HUES64 (cell line): ENCODE results near the gene RERE. TPM values are rescaled to one million over a fixed set of nuclear protein-coding genes. Genes with fewer than 3 reads are reported as not detected.

Experiments used
- H3K27ac ChIP-seq: 2 replicates; pipeline ENCODE4 v1.7.0; 2013; ENCODE audit warnings: low read depth, low read length, inconsistent platforms
- H3K27me3 ChIP-seq: 2 replicates; pipeline ENCODE4 v1.6.1; 2013; ENCODE audit warnings: mild to moderate bottlenecking, low read length; ENCODE audit not compliant: insufficient read depth
- H3K36me3 ChIP-seq: 2 replicates; pipeline ENCODE4 v1.6.1; 2013; ENCODE audit warnings: mild to moderate bottlenecking, low read length; ENCODE audit not compliant: insufficient read depth
- H3K4me1 ChIP-seq: 2 replicates; pipeline ENCODE4 v1.6.1; 2013; ENCODE audit warnings: mild to moderate bottlenecking, low read length, moderate library complexity; ENCODE audit not compliant: insufficient read depth
- H3K4me3 ChIP-seq: 2 replicates; pipeline ENCODE4 v1.5.1; 2013; ENCODE audit warnings: mild to moderate bottlenecking, low read length, moderate library complexity
- H3K9ac ChIP-seq: 2 replicates; pipeline ENCODE4 v1.6.1; 2013; ENCODE audit warnings: mild to moderate bottlenecking, low read depth, low read length
- H3K9me3 ChIP-seq: 2 replicates; pipeline ENCODE4 v1.6.1; 2013; ENCODE audit warnings: low read depth, low read length; ENCODE audit not compliant: insufficient read depth
- WGBS: fragments of 150-250, 120-280 bp; methylation state at CpG from one replicate; pipeline ENCODE4 v1.1.7; 2013; ENCODE audit warnings: missing lambda C conversion rate; 5-methylcytosine and 5-hydroxymethylcytosine counted together
- polyA plus RNA-seq, 2 experiments: library from polyadenylated mRNA; stranded (reverse); fragments of 50-300 nt; gene quantifications; one replicate each; pipeline ENCODE4 v1.2.3, GENCODE V29; 2013

The RERE gene
- polyA plus RNA-seq (2013, experiment 1 of 2): 61.9 TPM
- 62.1 TPM for polyA plus RNA-seq (2013, experiment 2 of 2)

DNA sequence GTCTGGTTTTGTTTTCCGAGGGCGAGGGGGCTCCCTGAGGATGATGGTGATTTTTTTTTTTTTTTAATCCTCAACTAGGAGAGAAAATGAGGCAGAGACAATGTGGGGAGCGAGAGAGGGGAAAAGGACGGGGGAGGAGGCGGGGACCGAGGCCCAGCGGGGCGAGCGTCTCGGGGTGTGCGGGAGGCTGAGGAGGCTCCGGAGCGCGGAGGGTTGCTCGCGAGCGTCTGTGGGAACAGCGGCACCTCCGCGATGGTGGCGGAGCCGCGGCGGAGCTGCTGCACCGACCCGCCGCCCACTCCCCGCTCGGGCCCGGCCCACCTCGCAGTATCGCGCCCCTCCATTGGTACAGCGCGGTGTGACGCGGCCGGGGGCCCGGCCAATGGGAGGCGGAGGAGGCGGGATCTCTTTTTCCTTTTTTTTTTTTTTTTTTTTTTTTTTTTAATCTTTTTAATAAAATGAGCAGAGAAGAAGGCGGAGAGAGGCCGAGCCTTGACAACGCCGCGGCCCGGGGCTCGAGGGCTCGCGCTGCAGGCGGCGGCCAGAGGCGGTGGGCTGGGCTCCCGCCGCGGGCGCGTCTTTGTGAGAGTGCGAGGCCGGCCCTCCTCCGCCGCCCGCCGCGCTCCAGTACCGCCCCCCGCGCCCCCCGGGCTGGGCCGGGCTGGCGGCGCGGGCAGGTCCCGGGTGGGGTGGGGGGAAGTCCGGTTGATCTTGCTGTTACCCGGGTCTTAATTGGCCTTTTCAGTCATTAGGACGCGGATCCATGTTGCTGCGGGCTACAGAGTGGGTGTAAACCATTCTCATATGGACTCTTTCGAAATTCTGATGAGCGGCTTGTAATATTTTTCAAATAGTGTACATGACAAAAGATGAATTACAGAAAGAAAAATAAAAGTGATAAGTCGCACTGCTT, at the start of gene RERE:
RERE (minus strand) TSS at position 229 of the 913 bp plus-strand sequence.
- Histone ChIP-seq H3K27ac (peak within 1 kb of the TSS; percentile 94), H3K4me1 (peaks cover 42% of the 10 kb centered on the region)
- under 1% methylated on average over 77 of the region's 82 CpGs for whole genome bisulfite sequencing

GRCh38 chr1:8866792-8867415, 49.5 kb upstream of the RERE start:
- Histone ChIP-seq H3K9ac (no peak overlapping the region), H3K4me1 (peaks cover 20% of the 10 kb centered on the region; the same call in 1 of the 2 replicates), H3K27me3 (no peaks in the 10 kb centered on the region), H3K4me3 (no peak overlapping the region), H3K27ac (no peak overlapping the region), H3K9me3 (no peaks in the 10 kb centered on the region), H3K36me3 (peaks cover 100% of the 10 kb centered on the region)
- 89% methylated on average over 11 of the region's 11 CpGs for WGBS

More for the DNA sequence above, at the start of gene RERE:
- Histone ChIP-seq H3K27me3 (no peaks in the 10 kb centered on the region), H3K9me3 (no peaks in the 10 kb centered on the region), H3K36me3 (no peaks in the 10 kb centered on the region), H3K9ac (peak within 1 kb of the TSS; percentile 89), H3K4me3 (peak within 1 kb of the TSS; percentile 94)

DNA sequence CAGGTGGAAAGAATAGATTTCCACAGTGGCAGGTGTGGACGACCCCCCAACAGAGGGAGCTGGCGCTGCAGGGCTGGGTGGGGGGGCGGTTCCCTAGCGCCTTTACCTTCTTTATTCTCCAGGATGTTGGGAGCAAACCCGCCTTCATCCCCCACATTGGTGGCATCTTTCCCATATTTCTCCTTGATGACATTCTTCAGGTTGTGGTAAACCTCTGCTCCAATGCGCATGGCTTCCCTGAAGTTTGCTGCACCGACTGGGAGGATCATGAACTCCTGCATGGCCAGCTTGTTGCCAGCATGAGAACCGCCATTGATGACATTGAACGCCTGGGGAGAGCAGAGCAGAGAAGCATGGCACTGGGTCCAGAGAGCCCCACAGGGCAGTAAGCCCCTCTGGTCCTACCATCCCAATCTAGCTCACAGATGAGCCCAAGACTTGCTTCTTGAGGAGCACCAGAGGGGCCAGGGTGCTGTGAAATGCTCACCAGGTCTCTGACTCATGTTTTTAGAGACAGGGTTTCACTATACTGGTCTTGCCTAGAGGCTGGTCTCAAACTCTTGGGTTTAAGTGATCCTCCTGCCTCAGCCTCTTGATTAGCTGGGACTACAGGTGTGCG, 48.8 kb upstream of the RERE start:
- H3K4me1 ChIP-seq: peaks cover 19% of the 10 kb centered on the region; the same call in 1 of the 2 replicates
- H3K27me3 ChIP-seq: no peaks in the 10 kb centered on the region
- H3K9me3 ChIP-seq: no peaks in the 10 kb centered on the region
- no peak overlapping the region for H3K9ac ChIP-seq
- H3K27ac ChIP-seq: no peak overlapping the region
- 97% methylated on average over 10 of the region's 10 CpGs for WGBS
- peaks cover 100% of the 10 kb centered on the region for H3K36me3 ChIP-seq
- no peak overlapping the region for H3K4me3 ChIP-seq

GRCh38 chr1:8864713-8865344, 47.4 kb upstream of the RERE start:
- no peak overlapping the region for H3K4me3 ChIP-seq
- no peaks in the 10 kb centered on the region for H3K9me3 ChIP-seq
- WGBS: 94% methylated on average over 6 of the region's 6 CpGs
- H3K27ac ChIP-seq: peak overlapping the region; percentile 76
- H3K4me1 ChIP-seq: peaks cover 11% of the 10 kb centered on the region; the same call in 1 of the 2 replicates
- peaks cover 99% of the 10 kb centered on the region for H3K36me3 ChIP-seq
- H3K27me3 ChIP-seq: no peaks in the 10 kb centered on the region
- H3K9ac ChIP-seq: no peak overlapping the region

GRCh38 chr1:8863794-8864233, 46.4 kb upstream of the RERE start:
- Histone ChIP-seq H3K4me1 (peaks cover 9% of the 10 kb centered on the region; the same call in 1 of the 2 replicates), H3K9me3 (no peaks in the 10 kb centered on the region), H3K27ac (peak overlapping the region; percentile 76), H3K4me3 (no peak overlapping the region), H3K27me3 (no peaks in the 10 kb centered on the region), H3K36me3 (peaks cover 98% of the 10 kb centered on the region), H3K9ac (no peak overlapping the region)
- 85% methylated on average over 13 of the region's 13 CpGs for WGBS

GRCh38 chr1:8863138-8863537, 45.7 kb upstream of the RERE start:
- Histone ChIP-seq H3K9ac (no peak overlapping the region), H3K27ac (peak overlapping the region; percentile 78; the same call in 1 of the 2 replicates), H3K36me3 (peaks cover 98% of the 10 kb centered on the region), H3K4me3 (no peak overlapping the region), H3K27me3 (no peaks in the 10 kb centered on the region), H3K4me1 (peaks cover 11% of the 10 kb centered on the region; the same call in 1 of the 2 replicates), H3K9me3 (no peaks in the 10 kb centered on the region)
- 97% methylated on average over 7 of the region's 7 CpGs for WGBS

DNA sequence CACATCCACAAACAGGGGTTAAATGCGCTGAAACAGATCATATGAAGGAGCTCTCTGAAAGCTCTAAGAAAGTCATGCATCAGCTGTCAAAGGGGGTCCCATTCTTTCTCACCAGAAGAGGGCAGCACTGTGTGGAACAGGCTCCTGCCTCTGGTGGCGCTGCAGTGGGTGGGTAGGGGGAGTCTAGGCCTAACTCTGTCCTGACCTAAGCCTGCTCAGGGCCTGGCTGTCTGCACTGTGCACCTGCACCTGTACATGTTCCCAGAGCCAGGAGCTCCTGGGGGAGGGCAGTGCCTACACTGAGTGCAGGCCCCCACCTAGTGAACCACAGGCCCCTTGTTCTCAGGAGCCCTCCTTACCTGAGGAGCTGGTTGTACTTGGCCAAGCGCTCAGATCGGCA, 45.1 kb upstream of the RERE start:
- no peak overlapping the region for H3K4me3 ChIP-seq
- H3K4me1 ChIP-seq: peaks cover 14% of the 10 kb centered on the region; the same call in 1 of the 2 replicates
- H3K27ac ChIP-seq: peak overlapping the region; percentile 78; the same call in 1 of the 2 replicates
- no peak overlapping the region for H3K9ac ChIP-seq
- peaks cover 97% of the 10 kb centered on the region for H3K36me3 ChIP-seq
- no peaks in the 10 kb centered on the region for H3K9me3 ChIP-seq
- H3K27me3 ChIP-seq: no peaks in the 10 kb centered on the region
- WGBS: 92% methylated on average over 4 of the region's 4 CpGs

DNA sequence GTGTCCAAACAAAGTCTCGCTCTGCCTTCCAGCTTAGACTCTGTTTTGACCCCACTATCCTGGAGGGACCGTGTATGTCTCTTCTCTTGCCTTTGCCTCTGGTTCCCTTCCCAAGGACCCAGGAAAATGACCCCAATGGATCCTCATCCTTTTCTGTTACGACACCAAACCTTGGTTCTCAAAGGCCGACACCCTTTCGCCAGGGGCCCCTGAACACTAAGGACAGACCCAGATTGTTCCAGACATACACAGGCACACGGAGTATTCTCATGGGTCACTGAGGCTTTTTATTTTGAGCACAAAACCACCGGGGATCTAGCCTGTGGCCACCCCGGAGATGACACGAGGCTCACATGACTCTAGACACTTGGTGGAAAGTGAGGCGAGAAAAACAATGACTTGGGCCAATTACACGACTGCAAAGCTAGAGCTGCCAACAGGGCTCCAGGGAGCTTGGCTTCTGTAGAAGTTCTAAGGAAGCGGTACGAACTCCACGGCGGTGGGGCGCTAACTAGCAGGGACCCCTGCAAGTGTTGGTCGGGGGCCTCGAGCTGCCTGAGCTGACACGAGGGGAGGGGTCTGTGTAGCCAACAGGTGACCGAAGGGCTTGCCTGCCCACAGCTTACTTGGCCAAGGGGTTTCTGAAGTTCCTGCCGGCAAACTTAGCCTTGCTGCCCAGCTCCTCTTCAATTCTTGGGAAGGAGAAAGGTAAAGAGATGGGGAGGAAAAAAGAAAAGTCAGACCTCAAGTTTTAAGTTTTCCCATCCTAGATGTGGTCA, 43.5 kb upstream of the RERE start:
- H3K27ac ChIP-seq: no peak overlapping the region; the same call in 1 of the 2 replicates
- no peaks in the 10 kb centered on the region for H3K27me3 ChIP-seq
- peaks cover 14% of the 10 kb centered on the region; the same call in 1 of the 2 replicates for H3K4me1 ChIP-seq
- no peaks in the 10 kb centered on the region for H3K9me3 ChIP-seq
- no peak overlapping the region for H3K9ac ChIP-seq
- no peak overlapping the region for H3K4me3 ChIP-seq
- WGBS: 95% methylated on average over 21 of the region's 21 CpGs
- H3K36me3 ChIP-seq: peaks cover 89% of the 10 kb centered on the region

- peaks cover 70% of the 10 kb centered on the region for H3K36me3 ChIP-seq
- peaks cover 12% of the 10 kb centered on the region; the same call in 1 of the 2 replicates for H3K4me1 ChIP-seq
- WGBS: 89% methylated on average over 12 of the region's 12 CpGs
- no peak overlapping the region for H3K4me3 ChIP-seq
- peak overlapping the region; percentile 54; the same call in 1 of the 2 replicates for H3K27ac ChIP-seq
- H3K9ac ChIP-seq: no peak overlapping the region
- H3K27me3 ChIP-seq: no peaks in the 10 kb centered on the region
- H3K9me3 ChIP-seq: no peaks in the 10 kb centered on the region
Observed at GRCh38 chr1:8858888-8859706, 41.7 kb upstream of the RERE start.
